Lung (tissue), 12 donors: Measurements from ENCODE around the gene DDTL. TPM values are rescaled to one million over a fixed set of nuclear protein-coding genes. Genes with fewer than 3 reads are reported as not detected.
"Not testable (repeated sequence)": the region's sequence is repeated elsewhere in the genome, so short reads cannot be mapped to it uniquely, and the experiment has no call there.

Source experiments
- ATAC-seq: fragments of 200-7000 bp; cut with Tn5 transposase; one replicate; pipeline ENCODE4 v1.9.1; 2020; ENCODE audit warnings: moderate number of reproducible peaks; ENCODE audit not compliant: insufficient read depth, low FRiP score
- DNase-seq, 3 donors: peaks; one replicate each; pipeline ENCODE4 v3.0.0-alpha.2; 2013 to 2017
- H3K27ac ChIP-seq, 2 donors: one replicate each; pipeline ENCODE4 v1.5.1; 2013; ENCODE audit warnings: mild to moderate bottlenecking in 2 of 2, moderate library complexity in 2 of 2, control low read depth in 1 of 2, inconsistent platforms in 1 of 2, low read depth in 1 of 2, low read length in 1 of 2
- H3K27me3 ChIP-seq, 3 donors: one replicate each; pipeline ENCODE4 v1.5.1; 2013; ENCODE audit warnings: low read length in 2 of 3; ENCODE audit not compliant: control insufficient read depth in 3 of 3, insufficient read depth in 3 of 3
- H3K36me3 ChIP-seq, 4 donors: one replicate each; pipeline ENCODE4 v1.5.1; 2013; ENCODE audit warnings: low read length in 4 of 4, mild to moderate bottlenecking in 1 of 4, moderate library complexity in 1 of 4; ENCODE audit not compliant: control insufficient read depth in 4 of 4, insufficient read depth in 4 of 4
- H3K4me1 ChIP-seq, 5 donors: one replicate each; pipeline ENCODE4 v1.5.1; 2013; ENCODE audit warnings: low read length in 5 of 5, mild to moderate bottlenecking in 2 of 5, moderate library complexity in 1 of 5; ENCODE audit not compliant: control insufficient read depth in 5 of 5, insufficient read depth in 5 of 5
- H3K4me3 ChIP-seq: one replicate; pipeline ENCODE4 v1.5.1; 2013; ENCODE audit warnings: mild to moderate bottlenecking, control low read depth, moderate library complexity
- H3K9ac ChIP-seq, 2 donors: one replicate each; pipeline ENCODE4 v1.5.1; 2013; ENCODE audit warnings: low read length in 2 of 2, control low read depth in 1 of 2; ENCODE audit not compliant: insufficient read depth in 1 of 2
- H3K9me3 ChIP-seq, 4 donors: one replicate each; pipeline ENCODE4 v1.5.1; 2013; ENCODE audit warnings: low read length in 3 of 4, mild to moderate bottlenecking in 1 of 4, moderate library complexity in 1 of 4; ENCODE audit not compliant: control insufficient read depth in 4 of 4, insufficient read depth in 3 of 4
- WGBS, 2 donors: extraction: QIAGEN DNeasy Blood & Tissue Kit; methylation state at CpG; one replicate each; pipeline ENCODE4 v1.1.7; 2013; 5-methylcytosine and 5-hydroxymethylcytosine counted together
- polyA plus RNA-seq, 2 donors: library from polyadenylated mRNA; stranded (reverse); fragments of 200-250 nt; gene quantifications; one replicate each; pipeline ENCODE4 v1.2.1, GENCODE V29; 2013
- total RNA-seq, 2 donors: library from RNA; depleted of rRNA in 1 of 2; stranded (reverse); fragments of >200 nt in 1 of 2; gene quantifications; one replicate each; pipeline ENCODE4 v1.2.1, GENCODE V29; 2014 to 2021
- TF ChIP-seq, protein P1 (sequence below): IDR thresholded peaks from 2 replicates; pipeline ENCODE4 v1.5.1; 2012; ENCODE audit warnings: mild to moderate bottlenecking; ENCODE audit errors: control extremely low read depth, extremely low read depth
- donor health status: control.
- donor health status: control.
- donor health status: Bipolar disorder and iron deficiency.
- donor health status: healthy.
- donor health status: DM: yes; HTN: yes; CAD: no.

Gene DDTL
- total and polyA plus RNA-seq, 4 donors = 0.37 to 4.4 (median 2.4) TPM

- peaks cover 0 to 32% (median 19%) of the 10 kb centered on the region in 4 donors for H3K36me3 ChIP-seq
- H3K4me1 ChIP-seq = no peaks in the 10 kb centered on the region
- peaks cover 0 to 10% (median 2%) of the 10 kb centered on the region in 4 donors for H3K9me3 ChIP-seq
- no peak overlapping the region for H3K9ac ChIP-seq
- TF ChIP-seq, protein P1, sequence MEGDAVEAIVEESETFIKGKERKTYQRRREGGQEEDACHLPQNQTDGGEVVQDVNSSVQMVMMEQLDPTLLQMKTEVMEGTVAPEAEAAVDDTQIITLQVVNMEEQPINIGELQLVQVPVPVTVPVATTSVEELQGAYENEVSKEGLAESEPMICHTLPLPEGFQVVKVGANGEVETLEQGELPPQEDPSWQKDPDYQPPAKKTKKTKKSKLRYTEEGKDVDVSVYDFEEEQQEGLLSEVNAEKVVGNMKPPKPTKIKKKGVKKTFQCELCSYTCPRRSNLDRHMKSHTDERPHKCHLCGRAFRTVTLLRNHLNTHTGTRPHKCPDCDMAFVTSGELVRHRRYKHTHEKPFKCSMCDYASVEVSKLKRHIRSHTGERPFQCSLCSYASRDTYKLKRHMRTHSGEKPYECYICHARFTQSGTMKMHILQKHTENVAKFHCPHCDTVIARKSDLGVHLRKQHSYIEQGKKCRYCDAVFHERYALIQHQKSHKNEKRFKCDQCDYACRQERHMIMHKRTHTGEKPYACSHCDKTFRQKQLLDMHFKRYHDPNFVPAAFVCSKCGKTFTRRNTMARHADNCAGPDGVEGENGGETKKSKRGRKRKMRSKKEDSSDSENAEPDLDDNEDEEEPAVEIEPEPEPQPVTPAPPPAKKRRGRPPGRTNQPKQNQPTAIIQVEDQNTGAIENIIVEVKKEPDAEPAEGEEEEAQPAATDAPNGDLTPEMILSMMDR = no peak
- H3K27me3 ChIP-seq = no peaks in the 10 kb centered on the region
- H3K4me3 ChIP-seq = no peak overlapping the region
- no peak for DNase-seq
- H3K27ac ChIP-seq = no peak overlapping the region
- WGBS, 2 donors = 73 to 78% methylated on average over 14 of the region's 14 CpGs
- ATAC-seq = no peak
Observed at GRCh38 chr22:23926561-23926960, 40.1 kb upstream of the DDTL start.

GRCh38 chr22:23938328-23939016 lies 28.2 kb upstream of the DDTL start:
- no peaks in the 10 kb centered on the region for H3K27me3 ChIP-seq
- DNase-seq (peak in 2 of 3 donors; percentile 18 to 50), ATAC-seq (peak; percentile 58)
- no peak overlapping the region for H3K9ac ChIP-seq
- H3K9me3 ChIP-seq = no peaks in the 10 kb centered on the region
- no peaks in the 10 kb centered on the region for H3K36me3 ChIP-seq
- H3K27ac ChIP-seq = peak overlapping the region in 1 of 2 donors; percentile 67
- TF ChIP-seq, protein P1 = no peak
- H3K4me3 ChIP-seq = no peak overlapping the region
- H3K4me1 ChIP-seq = no peaks in the 10 kb centered on the region
- WGBS, 2 donors = 62 to 80% methylated on average over 5 of the region's 5 CpGs

DNA sequence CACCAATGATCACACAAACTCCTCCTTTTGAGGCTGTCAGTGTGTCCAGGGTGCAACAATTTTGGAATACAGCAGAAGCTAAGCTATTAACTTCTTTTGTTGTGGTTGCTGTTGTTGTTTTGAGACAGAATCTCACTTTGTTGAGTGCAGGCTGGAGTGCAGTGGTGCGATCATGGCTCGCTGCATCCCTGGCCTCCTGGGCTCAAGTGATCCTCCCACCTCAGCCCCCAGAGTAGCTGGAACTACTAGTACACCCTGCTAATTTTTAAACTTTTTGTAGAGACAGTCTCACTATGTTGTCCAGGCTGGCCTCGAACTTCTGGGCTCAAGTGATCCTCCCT lies 27.7 kb upstream of the DDTL start:
- Histone ChIP-seq H3K27me3 (no peaks in the 10 kb centered on the region), H3K36me3 (no peaks in the 10 kb centered on the region), H3K4me1 (no peaks in the 10 kb centered on the region), H3K4me3 (no peak overlapping the region), H3K9me3 (no peaks in the 10 kb centered on the region), H3K27ac (peak overlapping the region in 1 of 2 donors; percentile 67), H3K9ac (no peak overlapping the region)
- no peak for DNase-seq
- WGBS, 2 donors = 58 to 96% methylated on average over 3 of the region's 3 CpGs
- no peak for ATAC-seq
- TF ChIP-seq, protein P1 = no peak

DNA sequence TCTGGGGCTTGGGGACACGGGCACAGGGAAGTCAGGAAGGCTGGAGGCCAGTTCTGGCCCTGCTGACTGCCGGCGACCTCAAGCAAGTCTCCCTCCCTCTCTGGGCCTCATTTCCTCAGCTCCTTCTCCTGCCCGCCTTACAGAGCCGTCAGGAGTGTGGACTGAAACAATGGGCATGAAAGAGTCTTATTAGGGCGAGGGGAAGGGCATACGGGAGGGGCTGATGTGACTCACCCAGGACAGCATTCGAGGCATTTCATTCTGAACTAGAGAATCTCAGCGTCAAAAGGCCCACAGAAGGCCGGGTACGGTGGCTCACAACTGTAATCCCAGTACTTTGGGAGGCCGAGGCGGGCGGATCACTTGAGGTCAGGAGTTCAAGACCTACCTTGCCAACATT lies 26.5 kb upstream of the DDTL start:
- H3K9me3 ChIP-seq, H3K36me3 ChIP-seq, H3K4me1 ChIP-seq, DNase-seq, H3K9ac ChIP-seq, ATAC-seq, H3K27me3 ChIP-seq, H3K27ac ChIP-seq, H3K4me3 ChIP-seq: not testable (repeated sequence)
- 90% methylated on average over 2 of the region's 14 CpGs; no CpG with 5 or more reads in 1 of the 2 donors for WGBS, 2 donors

DNA sequence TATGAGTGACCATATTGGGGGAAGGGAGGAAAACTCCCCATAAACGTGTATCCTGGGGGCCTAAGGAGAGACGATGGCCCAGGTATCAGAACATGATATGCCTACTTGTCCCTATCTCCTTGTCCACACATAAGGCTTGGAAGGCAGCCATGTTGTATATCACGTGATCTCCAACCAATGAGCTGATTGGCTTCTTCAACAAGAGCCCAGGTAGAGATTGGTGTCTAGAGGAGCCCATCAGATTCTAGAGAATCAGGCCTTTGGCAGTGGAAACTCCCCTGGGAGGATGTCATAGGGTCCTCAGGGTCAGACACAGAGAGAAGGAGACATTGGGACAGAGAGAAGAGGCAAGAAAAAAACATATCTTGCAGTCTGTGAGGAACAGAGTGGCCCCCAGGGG lies 19.3 kb upstream of the DDTL start:
- not testable (repeated sequence) for H3K27me3 ChIP-seq, H3K9me3 ChIP-seq, DNase-seq, H3K4me3 ChIP-seq, H3K36me3 ChIP-seq, H3K4me1 ChIP-seq, H3K27ac ChIP-seq, ATAC-seq, H3K9ac ChIP-seq
- 0 to 70% methylated on average over 1 to 3 of the region's 3 CpGs for WGBS, 2 donors

GRCh38 chr22:23949764-23950163 lies 16.9 kb upstream of the DDTL start:
- not testable (repeated sequence) for H3K9ac ChIP-seq, ATAC-seq, H3K36me3 ChIP-seq, H3K4me3 ChIP-seq, H3K9me3 ChIP-seq, H3K4me1 ChIP-seq, H3K27ac ChIP-seq, H3K27me3 ChIP-seq, DNase-seq
- 86 to 91% methylated on average over 17 to 18 of the region's 18 CpGs for WGBS, 2 donors
